GM20000 (cell line): ENCODE measurements around the gene IRF2.

Experiments used
- DNase-seq: peaks from one replicate; pipeline ENCODE4 v3.0.0; 2012; ENCODE audit warnings: low spot score
- TF ChIP-seq, protein P1 (sequence below): IDR thresholded peaks from 2 replicates; pipeline ENCODE4 v1.5.1; 2012; ENCODE audit warnings: mild to moderate bottlenecking, control low read depth; ENCODE audit errors: extremely low read depth, missing control alignments

The IRF2 gene

DNA sequence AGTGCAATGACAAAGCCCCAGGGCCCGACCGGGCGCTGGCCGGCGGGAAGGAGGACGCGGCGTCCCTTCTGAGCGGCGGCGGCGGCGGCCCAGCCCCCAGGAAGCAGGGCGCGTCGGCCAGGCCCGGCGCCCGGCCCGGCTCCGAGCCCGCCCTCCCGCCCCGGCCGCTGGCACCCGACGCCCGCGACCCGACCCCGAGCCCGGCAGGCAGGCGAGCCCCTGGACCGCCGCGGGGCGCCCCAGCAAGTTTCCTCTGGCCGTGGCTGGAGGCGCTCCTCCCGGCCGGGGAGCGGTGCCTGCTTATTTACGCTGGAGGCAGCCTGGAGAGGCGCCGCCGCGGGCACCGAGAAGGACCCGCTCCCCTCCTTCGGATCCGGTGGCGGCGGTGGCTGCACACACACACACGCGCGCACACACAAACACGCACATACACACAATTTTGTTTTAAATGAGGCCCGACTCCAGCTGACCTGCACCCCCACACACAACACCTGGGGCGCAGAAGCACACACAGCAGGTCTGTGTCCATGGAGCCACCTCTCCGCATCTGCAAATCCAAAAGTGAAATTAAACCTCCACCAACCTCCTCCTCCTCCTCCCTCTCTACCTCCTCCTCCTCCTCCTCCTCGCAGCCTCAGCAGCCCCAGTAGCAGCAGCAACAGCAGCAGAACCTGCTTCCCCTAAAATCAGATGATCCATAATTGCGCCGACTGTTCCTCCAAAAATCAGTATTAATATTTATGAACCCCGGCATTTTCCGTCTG lies 669 bp downstream of the IRF2 start:
- DNase-seq: peak; percentile 76

GRCh38 chr4:184472614-184473498 lies 1.5 kb downstream of the IRF2 start:
- TF ChIP-seq, protein P1, sequence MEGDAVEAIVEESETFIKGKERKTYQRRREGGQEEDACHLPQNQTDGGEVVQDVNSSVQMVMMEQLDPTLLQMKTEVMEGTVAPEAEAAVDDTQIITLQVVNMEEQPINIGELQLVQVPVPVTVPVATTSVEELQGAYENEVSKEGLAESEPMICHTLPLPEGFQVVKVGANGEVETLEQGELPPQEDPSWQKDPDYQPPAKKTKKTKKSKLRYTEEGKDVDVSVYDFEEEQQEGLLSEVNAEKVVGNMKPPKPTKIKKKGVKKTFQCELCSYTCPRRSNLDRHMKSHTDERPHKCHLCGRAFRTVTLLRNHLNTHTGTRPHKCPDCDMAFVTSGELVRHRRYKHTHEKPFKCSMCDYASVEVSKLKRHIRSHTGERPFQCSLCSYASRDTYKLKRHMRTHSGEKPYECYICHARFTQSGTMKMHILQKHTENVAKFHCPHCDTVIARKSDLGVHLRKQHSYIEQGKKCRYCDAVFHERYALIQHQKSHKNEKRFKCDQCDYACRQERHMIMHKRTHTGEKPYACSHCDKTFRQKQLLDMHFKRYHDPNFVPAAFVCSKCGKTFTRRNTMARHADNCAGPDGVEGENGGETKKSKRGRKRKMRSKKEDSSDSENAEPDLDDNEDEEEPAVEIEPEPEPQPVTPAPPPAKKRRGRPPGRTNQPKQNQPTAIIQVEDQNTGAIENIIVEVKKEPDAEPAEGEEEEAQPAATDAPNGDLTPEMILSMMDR: no peak
- DNase-seq: peak; percentile 79

More for the DNA sequence above, 669 bp downstream of the IRF2 start:
- TF ChIP-seq, protein P1: no peak

DNA sequence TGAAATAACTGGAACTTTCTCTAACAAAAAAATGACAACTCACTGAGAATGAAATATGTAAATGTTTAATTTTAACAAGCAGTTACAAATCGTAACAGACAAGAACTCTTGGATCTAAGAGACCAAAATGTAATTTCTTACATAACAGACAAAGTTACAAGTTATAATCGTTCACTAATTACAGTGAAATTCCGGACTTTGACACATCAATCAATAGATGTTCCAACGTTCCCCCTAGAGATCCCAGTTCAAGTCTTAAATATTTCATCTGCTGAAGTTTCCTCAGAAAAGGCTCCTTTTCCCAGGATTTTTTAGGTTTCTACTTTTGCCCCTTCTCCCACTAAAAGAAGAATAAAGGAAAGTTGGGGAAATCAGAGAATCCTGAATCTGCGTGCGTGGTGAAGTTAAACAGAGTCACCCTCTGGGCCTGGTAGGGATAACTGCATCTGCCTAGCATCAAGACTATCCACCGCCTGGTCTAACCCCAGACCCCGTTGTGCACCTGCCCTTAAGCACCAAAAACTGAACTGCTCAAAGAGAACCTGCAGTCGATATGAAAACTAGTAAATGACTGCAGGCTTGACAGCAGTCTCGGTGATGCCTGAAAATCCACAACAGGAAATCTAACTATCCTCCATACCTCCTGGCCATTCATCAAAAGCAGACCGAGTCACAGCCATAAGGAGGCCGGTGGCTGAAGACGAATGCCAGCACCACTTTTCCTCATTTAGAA lies 2.3 kb downstream of the IRF2 start:
- TF ChIP-seq, protein P1: no peak
- peak; percentile 52 for DNase-seq

GRCh38 chr4:184470785-184471110 lies 3.6 kb downstream of the IRF2 start:
- no peak for DNase-seq
- TF ChIP-seq, protein P1: no peak

- DNase-seq: no peak
- TF ChIP-seq, protein P1: no peak
Measured at GRCh38 chr4:184466634-184467033, 7.7 kb downstream of the IRF2 start.

DNA sequence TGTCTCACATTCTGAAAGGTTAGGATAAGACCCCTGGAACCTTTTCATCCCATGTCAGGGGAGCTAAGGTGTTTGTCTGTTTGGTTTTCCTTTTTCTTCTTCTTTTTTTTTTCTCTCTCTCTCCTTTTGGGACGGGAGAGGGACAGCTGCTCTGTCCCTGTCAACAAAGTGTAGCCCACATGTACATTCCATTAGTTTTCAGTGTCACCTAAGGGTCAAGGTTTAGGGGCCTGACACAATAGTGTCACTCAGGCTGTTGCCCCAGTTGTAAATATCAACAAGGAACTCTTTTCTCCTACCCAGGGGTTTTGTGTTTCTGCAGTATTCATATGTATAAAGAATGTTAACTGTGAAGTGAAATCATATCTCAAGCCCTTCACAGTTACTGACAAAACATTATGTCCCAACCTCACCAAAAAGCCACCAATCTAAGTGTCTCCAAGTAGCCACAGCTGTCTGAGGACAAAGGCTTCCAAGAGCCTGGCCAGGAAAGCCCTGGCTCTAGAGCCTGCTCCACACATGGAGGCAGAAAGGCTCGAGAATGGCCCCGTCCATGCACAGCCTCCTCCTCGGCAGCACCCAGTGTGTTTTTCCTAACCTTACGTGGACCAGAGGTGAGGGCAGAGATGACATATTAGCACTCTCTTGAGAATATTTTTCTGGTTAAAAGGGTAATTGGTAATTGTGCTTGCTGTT lies 9.4 kb downstream of the IRF2 start:
- DNase-seq: no peak
- TF ChIP-seq, protein P1: no peak
